GM12878 (cell line): Measurements from ENCODE around the gene MATN4. TPM values are rescaled to one million over a fixed set of nuclear protein-coding genes. Genes with fewer than 3 reads are reported as not detected.

Source experiments
- ATAC-seq: fragments of 200-7000 bp; cut with Tn5 transposase; 3 replicates; pipeline ENCODE4 v1.9.1; 2020; ENCODE audit warnings: mild to moderate bottlenecking, moderate library complexity
- BruUV-seq: library from RNA; stranded (reverse); fragments of 400-500 nt; replicated peaks from 2 replicates; lab custom pipeline; 2021; lab: Mats Ljungman, UMichigan
- CTCF ChIA-PET: fragments of 300-600 bp; sonication (Branson Sonifier 250); formaldehyde crosslinking; extraction: SDS; loops from one replicate; lab custom pipeline; 2021; ENCODE audit warnings: inconsistent platforms; lab: Yijun Ruan, JAX
- POLR2A ChIA-PET: fragments of 350-600 bp; formaldehyde crosslinking; extraction: SDS; loops from one replicate; lab custom pipeline; 2021; ENCODE audit warnings: inconsistent platforms; lab: Charles Lee
- RAD21 ChIA-PET: fragments of 300-600 bp; sonication (Branson Sonifier 250); formaldehyde crosslinking; loops from one replicate; lab custom pipeline; 2023; ENCODE audit warnings: antibody characterized with exemption; ENCODE audit not compliant: unreplicated experiment; lab: Charles Lee
- SMC1A ChIA-PET: fragments of 300-600 bp; sonication (Branson Sonifier 250); formaldehyde crosslinking; loops from one replicate; lab custom pipeline; 2023; ENCODE audit not compliant: unreplicated experiment, uncharacterized antibody; lab: Charles Lee
- DNase-seq: peaks from one replicate; pipeline ENCODE4 v3.0.0-alpha.2; 2011; ENCODE audit warnings: low read depth, low spot score
- FAIRE-seq: peaks from 3 replicates; lab custom pipeline; 2011; peaks lifted over from hg19 to GRCh38; lab: Jason Lieb, UNC
- H2AFZ ChIP-seq: 2 replicates; pipeline ENCODE4 v1.6.0; 2011; ENCODE audit warnings: low read depth, low read length, control low read depth; ENCODE audit not compliant: control insufficient read depth
- H3K27ac ChIP-seq: 2 replicates; pipeline ENCODE4 v1.5.1; 2011; ENCODE audit warnings: control low read depth; ENCODE audit not compliant: control insufficient read depth, insufficient read depth
- H3K27me3 ChIP-seq, 2 experiments: replicated peaks in 1 of 2; 2 replicates each; pipeline versions ENCODE4 v1.6.0 to v1.6.1; 2011; ENCODE audit warnings: low read length in 1 of 2; ENCODE audit not compliant: control insufficient read depth in 2 of 2, insufficient read depth in 2 of 2
- H3K36me3 ChIP-seq, 2 experiments: 2 replicates each; pipeline ENCODE4 v1.5.1; 2011; ENCODE audit warnings: low read length in 1 of 2; ENCODE audit not compliant: control insufficient read depth in 2 of 2, insufficient read depth in 2 of 2
- H3K4me1 ChIP-seq: 2 replicates; pipeline ENCODE4 v1.6.1; 2011; ENCODE audit warnings: mild to moderate bottlenecking, low read length, moderate library complexity, mixed read lengths; ENCODE audit not compliant: control insufficient read depth, insufficient read depth
- H3K4me2 ChIP-seq: 2 replicates; pipeline ENCODE4 v1.6.0; 2011; ENCODE audit warnings: control low read depth; ENCODE audit not compliant: control insufficient read depth, insufficient read depth
- H3K4me3 ChIP-seq: fragments of 200-600 bp; sonication (generic); 2 replicates; pipeline ENCODE4 v1.5.1; 2016
- H3K79me2 ChIP-seq: 2 replicates; pipeline ENCODE4 v1.6.0; 2011; ENCODE audit warnings: low read length; ENCODE audit not compliant: control insufficient read depth, insufficient read depth
- H3K9ac ChIP-seq: 2 replicates; pipeline ENCODE4 v1.8.0; 2011; ENCODE audit warnings: low read length, control low read depth, mixed read lengths; ENCODE audit not compliant: control insufficient read depth, insufficient read depth
- H3K9me3 ChIP-seq: replicated peaks from 3 replicates; pipeline ENCODE4 v1.5.1; 2011; ENCODE audit warnings: mild to moderate bottlenecking, low read length; ENCODE audit not compliant: control insufficient read depth, insufficient read depth
- H4K20me1 ChIP-seq: 2 replicates; pipeline ENCODE4 v1.6.0; 2011; ENCODE audit not compliant: control insufficient read depth, insufficient read depth
- CHD2 ChIP-seq: IDR thresholded peaks from 2 replicates; pipeline ENCODE4 v1.6.1; 2011; ENCODE audit warnings: low read depth, low read length, improper control_type of control experiment, borderline replicate concordance
- CHD4 ChIP-seq: fragments of 200-600 bp; sonication (generic); IDR thresholded peaks from 2 replicates; pipeline ENCODE4 v1.6.1; 2016; ENCODE audit warnings: mild to moderate bottlenecking
- ESRRA ChIP-seq: IDR thresholded peaks from 2 replicates; pipeline ENCODE4 v1.6.1; 2012; ENCODE audit warnings: mild to moderate bottlenecking, low read length, improper control_type of control experiment
- HCFC1 ChIP-seq: fragments of 150-350 bp; IDR thresholded peaks from 2 replicates; pipeline ENCODE4 v1.6.1; 2014; ENCODE audit warnings: low read length
- MEF2A ChIP-seq: IDR thresholded peaks from 2 replicates; pipeline ENCODE4 v1.6.1; 2011; ENCODE audit warnings: low read depth, mild to moderate bottlenecking, low read length, moderate library complexity; ENCODE audit not compliant: insufficient read depth
- SIX5 ChIP-seq: IDR thresholded peaks from 2 replicates; pipeline ENCODE4 v1.6.1; 2011; ENCODE audit warnings: mild to moderate bottlenecking, low read depth, low read length, moderate library complexity; ENCODE audit not compliant: severe bottlenecking
- TBL1XR1 ChIP-seq: IDR thresholded peaks from 2 replicates; pipeline ENCODE4 v1.6.1; 2012; ENCODE audit warnings: low read depth, low read length, improper control_type of control experiment
- WGBS: methylation state at CpG from one replicate; pipeline ENCODE4 v1.1.6; 2016; ENCODE audit warnings: low lambda C conversion rate; ENCODE audit not compliant: insufficient replicate concordance, insufficient coverage; ENCODE audit errors: missing lambda C conversion rate; 5-methylcytosine and 5-hydroxymethylcytosine counted together
- in situ Hi-C: fragments of 300-500 bp; cut with MboI; formaldehyde crosslinking; loops from 9 replicates; pipeline ENCODE4 v1.14.3; 2018; ENCODE audit warnings: mixed read lengths
- intact Hi-C: fragments of 100-400 bp; cut with micrococcal nuclease; formaldehyde crosslinking; loops from one replicate; pipeline ENCODE4 v1.14.2; 2022; ENCODE audit not compliant: unreplicated experiment
- polyA plus RNA-seq, 11 experiments: library from polyadenylated mRNA; depleted of rRNA in 4 of 11; unstranded in 6 of 11; stranded (reverse) in 5 of 11; fragments of >200 nt; fragmentation: Nextera tagmentation in 4 of 11; fragmentation: Illumina TruSeq in 1 of 11; extraction: Ambion mirVana in 4 of 11; extraction: Trizol in 1 of 11; gene quantifications; 1 replicate in 1 of 11; 2 replicates in 10 of 11; pipeline versions ENCODE4 v1.2.1 to v1.2.3, GENCODE V29; 2011 to 2016; ENCODE audit warnings: inconsistent platforms in 2 of 11, missing spikeins in 2 of 11, low read depth in 1 of 11
- total RNA-seq, 4 experiments: library from RNA; depleted of rRNA in 3 of 4; stranded (reverse); fragments of >200 nt in 3 of 4; fragmentation: Illumina TruSeq in 1 of 4; extraction: Trizol in 1 of 4; gene quantifications; 2 replicates each; pipeline versions ENCODE4 v1.2.1 to v1.2.3, GENCODE V29; 2013 to 2021
- TF ChIP-seq, protein P1 (sequence below): fragments of 450-650 bp; IDR thresholded peaks from 2 replicates; pipeline ENCODE4 v1.6.1; 2016; ENCODE audit warnings: mild to moderate bottlenecking

MATN4 gene
- total and polyA plus RNA-seq, 10 of the 15 experiments (the other 5 are each of a cell fraction or from before 2014, with no cell fraction given): 0.10 to 0.15 TPM; not detected in 8

GRCh38 chr20:45350217-45350616 is 42.1 kb upstream of the MATN4 start:
- H2AFZ ChIP-seq: no peak overlapping the region
- intact Hi-C loops (no loop called here), in situ Hi-C loops (no loop called here)
- DNase-seq: no peak
- no peak overlapping the region for H3K9ac ChIP-seq
- H3K4me2 ChIP-seq: no peak overlapping the region
- RAD21 ChIA-PET: no interaction called here
- TF ChIP-seq CHD2: no peak
- TF ChIP-seq TBL1XR1: no peak
- no peak for TF ChIP-seq MEF2A
- no peak for TF ChIP-seq CHD4
- no peak for TF ChIP-seq SIX5
- TF ChIP-seq ESRRA: no peak
- TF ChIP-seq, protein P1, sequence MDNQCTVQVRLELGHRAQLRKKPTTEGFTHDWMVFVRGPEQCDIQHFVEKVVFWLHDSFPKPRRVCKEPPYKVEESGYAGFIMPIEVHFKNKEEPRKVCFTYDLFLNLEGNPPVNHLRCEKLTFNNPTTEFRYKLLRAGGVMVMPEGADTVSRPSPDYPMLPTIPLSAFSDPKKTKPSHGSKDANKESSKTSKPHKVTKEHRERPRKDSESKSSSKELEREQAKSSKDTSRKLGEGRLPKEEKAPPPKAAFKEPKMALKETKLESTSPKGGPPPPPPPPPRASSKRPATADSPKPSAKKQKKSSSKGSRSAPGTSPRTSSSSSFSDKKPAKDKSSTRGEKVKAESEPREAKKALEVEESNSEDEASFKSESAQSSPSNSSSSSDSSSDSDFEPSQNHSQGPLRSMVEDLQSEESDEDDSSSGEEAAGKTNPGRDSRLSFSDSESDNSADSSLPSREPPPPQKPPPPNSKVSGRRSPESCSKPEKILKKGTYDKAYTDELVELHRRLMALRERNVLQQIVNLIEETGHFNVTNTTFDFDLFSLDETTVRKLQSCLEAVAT: no peak
- TF ChIP-seq HCFC1: no peak
- H3K79me2 ChIP-seq: no peaks in the 10 kb centered on the region
- no peaks in the 10 kb centered on the region for H3K36me3 ChIP-seq
- 0 out of 4 replicates have a peak, but pooled peaks cover 0 to 6% of the 10 kb centered on the region in 2 experiments for H3K27me3 ChIP-seq
- no peaks in the 10 kb centered on the region for H4K20me1 ChIP-seq
- no peak for FAIRE-seq
- BruUV-seq: no TSS peak
- CTCF ChIA-PET: no interaction called here
- SMC1A ChIA-PET: interaction anchor here (1.5 kb wide), 1 partner anchor 11 kb away, joined by 5 read pairs; no protein-coding TSS in a partner anchor
- POLR2A ChIA-PET: interaction anchor here (0.6 kb wide), 1 partner anchor 14 kb away, joined by 3 read pairs; no protein-coding TSS in a partner anchor
- WGBS: 0% methylated on average over 1 of the region's 1 CpG
- ATAC-seq: no peak
- H3K4me3 ChIP-seq: no peak overlapping the region
- H3K27ac ChIP-seq: no peak overlapping the region
- H3K9me3 ChIP-seq: no peaks in the 10 kb centered on the region
- peaks cover 6% of the 10 kb centered on the region for H3K4me1 ChIP-seq
